Gastroesophageal sphincter (tissue), 3 donors: ENCODE results near the gene PPM1N.

ENCODE experiments used
- CTCF ChIP-seq, 4 experiments: fragments of 200-600 bp in 2 of 4; fragments of 450-650 bp in 2 of 4; sonication (generic) in 1 of 4; IDR thresholded peaks; one replicate each; pipeline ENCODE4 v1.5.1; 2017 to 2019; ENCODE audit warnings: antibody characterized with exemption in 4 of 4, mild to moderate bottlenecking in 2 of 4, moderate library complexity in 2 of 4
- EP300 ChIP-seq: sonication (generic); formaldehyde crosslinking; IDR thresholded peaks from one replicate; pipeline ENCODE4 v1.6.1; 2017; ENCODE audit warnings: antibody characterized with exemption, mild to moderate bottlenecking
- POLR2A ChIP-seq, 2 donors: fragments of 450-650 bp; IDR thresholded peaks; one replicate each; pipeline ENCODE4 v1.6.1; 2017; ENCODE audit warnings: antibody characterized with exemption in 2 of 2, mild to moderate bottlenecking in 2 of 2, moderate library complexity in 1 of 2

GRCh38 chr19:45476304-45476703 lies 21.9 kb upstream of the PPM1N start:
- TF ChIP-seq POLR2A (IDR thresholded peaks at IDR 0.05) (no peak), CTCF (IDR thresholded peaks at IDR 0.05) (no peak), EP300 (no peak)
